Subcutaneous abdominal adipose tissue (tissue), 5 donors: Measurements from ENCODE around the gene KDM1A.
A peak's percentile ranks its signal among the peaks of the same experiment; 100 is the strongest.

Experiments used
- H3K27ac ChIP-seq: one replicate; pipeline ENCODE4 v1.7.0; 2013; ENCODE audit warnings: low read depth, mild to moderate bottlenecking, inconsistent platforms, low read length, moderate library complexity
- H3K27me3 ChIP-seq, 5 donors: one replicate each; pipeline ENCODE4 v1.7.0; 2013; ENCODE audit warnings: low read length in 5 of 5, inconsistent platforms in 1 of 5; ENCODE audit not compliant: control insufficient read depth in 5 of 5, insufficient read depth in 4 of 5
- H3K36me3 ChIP-seq, 5 donors: one replicate each; pipeline ENCODE4 v1.7.0; 2013; ENCODE audit warnings: low read length in 5 of 5; ENCODE audit not compliant: control insufficient read depth in 5 of 5, insufficient read depth in 5 of 5
- H3K4me1 ChIP-seq, 5 donors: one replicate each; pipeline ENCODE4 v1.7.0; 2013; ENCODE audit warnings: low read length in 5 of 5, mild to moderate bottlenecking in 3 of 5, moderate library complexity in 1 of 5; ENCODE audit not compliant: control insufficient read depth in 5 of 5, insufficient read depth in 5 of 5
- H3K4me3 ChIP-seq, 5 donors: one replicate each; pipeline ENCODE4 v1.7.0; 2013; ENCODE audit warnings: low read length in 5 of 5, low read depth in 1 of 5
- H3K9ac ChIP-seq, 5 donors: one replicate each; pipeline ENCODE4 v1.7.0; 2013; ENCODE audit warnings: low read length in 5 of 5, mild to moderate bottlenecking in 4 of 5, moderate library complexity in 3 of 5
- H3K9me3 ChIP-seq, 5 donors: one replicate each; pipeline ENCODE4 v1.7.0; 2013; ENCODE audit warnings: low read length in 5 of 5; ENCODE audit not compliant: control insufficient read depth in 5 of 5
- donor health status: healthy.
- donor health status: healthy.
- donor health status: healthy.
- donor health status: healthy.
- donor health status: healthy.

Gene KDM1A

DNA sequence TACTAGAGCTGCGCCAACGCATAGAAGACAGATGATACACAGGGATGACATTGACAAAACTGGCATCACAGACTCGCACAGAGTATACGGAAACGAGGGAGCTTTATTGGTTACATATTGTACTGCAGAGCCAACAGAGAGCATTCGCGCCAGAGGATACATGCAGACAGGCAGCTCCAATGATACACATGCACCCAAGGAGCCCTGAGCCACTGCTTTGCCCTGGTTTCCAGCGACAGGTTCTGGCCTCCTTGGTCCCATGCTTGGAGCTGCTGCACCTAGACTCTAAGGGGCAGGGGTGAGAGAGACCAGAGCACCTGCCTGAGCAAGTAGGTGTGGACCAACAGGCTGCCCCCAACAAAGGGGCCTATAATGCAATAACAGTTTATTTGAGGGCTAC is 65.6 kb downstream of the KDM1A start:
- Histone ChIP-seq H3K9ac (no peak overlapping the region), H3K4me1 (peaks cover 2 to 8% (median 7%) of the 10 kb centered on the region in 5 donors), H3K27me3 (no peaks in the 10 kb centered on the region), H3K27ac (no peak overlapping the region), H3K9me3 (no peaks in the 10 kb centered on the region), H3K36me3 (peaks cover 14 to 88% (median 85%) of the 10 kb centered on the region in 5 donors), H3K4me3 (no peak overlapping the region)

DNA sequence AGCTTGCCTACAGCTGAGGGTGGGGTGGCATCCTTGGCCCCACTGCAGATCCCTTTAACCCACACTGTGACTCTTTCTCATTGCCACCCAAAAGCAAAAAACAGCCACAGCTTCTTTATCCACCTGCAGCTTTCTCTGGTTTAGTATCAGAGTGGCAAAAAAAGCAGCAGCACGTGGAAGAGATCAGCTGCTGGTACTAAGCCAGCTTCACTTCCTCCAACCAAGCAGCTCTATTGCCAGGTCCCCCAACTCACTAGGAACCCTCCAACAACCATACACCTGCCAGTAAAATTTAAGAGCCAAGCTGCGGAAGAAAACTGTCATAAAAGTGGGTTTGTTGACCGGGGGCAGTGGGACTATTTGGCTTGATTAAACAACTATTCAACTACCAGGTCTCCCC is 66.4 kb downstream of the KDM1A start:
- Histone ChIP-seq H3K9ac (no peak overlapping the region), H3K4me3 (no peak overlapping the region), H3K4me1 (peaks cover 2 to 8% (median 7%) of the 10 kb centered on the region in 5 donors), H3K36me3 (peaks cover 14 to 86% (median 82%) of the 10 kb centered on the region in 5 donors), H3K27me3 (no peaks in the 10 kb centered on the region), H3K9me3 (no peaks in the 10 kb centered on the region), H3K27ac (no peak overlapping the region)

GRCh38 chr1:23088027-23088426 is 68.8 kb downstream of the KDM1A start:
- peaks cover 5 to 13% (median 9%) of the 10 kb centered on the region in 5 donors for H3K4me1 ChIP-seq
- peaks cover 6 to 88% (median 82%) of the 10 kb centered on the region in 5 donors for H3K36me3 ChIP-seq
- no peak overlapping the region for H3K27ac ChIP-seq
- no peak overlapping the region for H3K9ac ChIP-seq
- H3K9me3 ChIP-seq, result no peaks in the 10 kb centered on the region
- H3K27me3 ChIP-seq, result no peaks in the 10 kb centered on the region
- H3K4me3 ChIP-seq, result no peak overlapping the region

DNA sequence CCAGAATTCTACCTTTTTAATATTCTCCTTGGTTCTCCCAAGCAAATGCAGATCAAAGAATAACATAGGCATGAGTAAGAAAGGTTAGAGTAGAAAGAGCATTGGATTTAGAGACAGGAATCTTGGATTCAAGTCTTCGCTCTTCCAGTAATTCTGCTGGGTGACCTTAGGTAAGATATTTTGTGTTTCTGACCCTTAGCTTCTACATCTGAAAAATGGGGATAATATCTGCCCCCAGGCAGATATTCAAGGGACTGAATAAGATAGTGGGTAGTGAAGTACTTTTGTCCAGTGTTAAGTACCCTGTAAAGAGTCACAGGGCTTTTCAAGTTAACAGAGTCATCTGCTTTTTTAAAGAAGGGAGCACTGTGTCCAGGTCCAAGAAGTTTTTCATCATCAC is 70.8 kb downstream of the KDM1A start:
- Histone ChIP-seq H3K27me3 (no peaks in the 10 kb centered on the region), H3K4me1 (peaks cover 0 to 10% (median 3%) of the 10 kb centered on the region in 5 donors), H3K4me3 (no peak overlapping the region), H3K9me3 (no peaks in the 10 kb centered on the region), H3K27ac (no peak overlapping the region), H3K36me3 (peaks cover 13 to 84% (median 80%) of the 10 kb centered on the region in 5 donors), H3K9ac (no peak overlapping the region)

GRCh38 chr1:23091545-23091944 is 72.3 kb downstream of the KDM1A start:
- Histone ChIP-seq H3K36me3 (peaks cover 13 to 71% (median 69%) of the 10 kb centered on the region in 5 donors), H3K27me3 (no peaks in the 10 kb centered on the region), H3K27ac (no peak overlapping the region), H3K9me3 (no peaks in the 10 kb centered on the region), H3K9ac (no peak overlapping the region), H3K4me1 (peaks cover 0 to 10% (median 3%) of the 10 kb centered on the region in 5 donors), H3K4me3 (no peak overlapping the region)

DNA sequence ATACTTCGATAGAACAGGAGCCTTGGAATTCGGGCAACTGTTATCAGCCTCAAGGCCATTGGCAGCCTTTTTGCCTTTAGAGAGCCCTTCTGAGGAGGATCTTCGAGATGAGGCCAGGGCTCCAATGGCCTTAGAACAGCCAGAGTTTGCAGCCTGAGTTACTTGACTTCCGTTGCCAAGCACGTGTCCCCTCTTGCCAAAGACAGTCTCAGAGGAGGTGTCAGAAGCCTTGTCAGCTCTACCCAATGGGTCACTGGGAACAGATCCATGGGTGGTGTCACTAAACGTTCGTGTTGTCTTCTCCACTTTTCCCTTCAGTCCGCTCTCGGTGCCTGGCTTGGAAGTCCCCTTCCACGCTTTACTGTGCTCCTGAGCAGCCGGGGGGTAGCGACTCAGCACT is 73.2 kb downstream of the KDM1A start:
- Histone ChIP-seq H3K9ac (no peak overlapping the region), H3K27ac (no peak overlapping the region), H3K4me1 (peaks cover 0 to 10% (median 3%) of the 10 kb centered on the region in 5 donors), H3K9me3 (no peaks in the 10 kb centered on the region), H3K4me3 (no peak overlapping the region), H3K36me3 (peaks cover 9 to 62% (median 60%) of the 10 kb centered on the region in 5 donors), H3K27me3 (no peaks in the 10 kb centered on the region)

DNA sequence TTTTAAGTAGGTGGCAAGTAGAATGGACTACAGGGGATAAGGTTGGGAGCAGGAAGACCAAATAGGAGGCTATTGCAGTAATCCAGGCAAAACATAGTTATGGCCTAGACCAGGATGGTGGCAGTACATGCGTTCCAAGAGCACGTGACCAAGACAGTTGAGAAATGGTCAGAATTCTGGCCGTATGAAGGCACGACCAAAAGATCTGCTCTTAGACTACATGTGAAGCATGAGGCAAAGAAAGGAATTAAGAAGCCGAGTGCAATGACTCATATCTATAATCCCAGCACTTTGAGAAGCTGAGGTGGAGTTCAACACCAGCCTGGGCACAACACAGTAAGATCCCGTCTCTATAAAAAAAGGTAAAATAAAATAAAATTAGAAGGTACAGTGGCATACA is 78.0 kb downstream of the KDM1A start:
- H3K4me3 ChIP-seq, result no peak overlapping the region
- peaks cover 8 to 22% (median 19%) of the 10 kb centered on the region in 5 donors for H3K36me3 ChIP-seq
- H3K27ac ChIP-seq, result no peak overlapping the region
- H3K27me3 ChIP-seq, result no peaks in the 10 kb centered on the region
- peaks cover 10 to 48% (median 38%) of the 10 kb centered on the region in 5 donors for H3K4me1 ChIP-seq
- H3K9ac ChIP-seq, result no peak overlapping the region
- no peaks in the 10 kb centered on the region for H3K9me3 ChIP-seq

DNA sequence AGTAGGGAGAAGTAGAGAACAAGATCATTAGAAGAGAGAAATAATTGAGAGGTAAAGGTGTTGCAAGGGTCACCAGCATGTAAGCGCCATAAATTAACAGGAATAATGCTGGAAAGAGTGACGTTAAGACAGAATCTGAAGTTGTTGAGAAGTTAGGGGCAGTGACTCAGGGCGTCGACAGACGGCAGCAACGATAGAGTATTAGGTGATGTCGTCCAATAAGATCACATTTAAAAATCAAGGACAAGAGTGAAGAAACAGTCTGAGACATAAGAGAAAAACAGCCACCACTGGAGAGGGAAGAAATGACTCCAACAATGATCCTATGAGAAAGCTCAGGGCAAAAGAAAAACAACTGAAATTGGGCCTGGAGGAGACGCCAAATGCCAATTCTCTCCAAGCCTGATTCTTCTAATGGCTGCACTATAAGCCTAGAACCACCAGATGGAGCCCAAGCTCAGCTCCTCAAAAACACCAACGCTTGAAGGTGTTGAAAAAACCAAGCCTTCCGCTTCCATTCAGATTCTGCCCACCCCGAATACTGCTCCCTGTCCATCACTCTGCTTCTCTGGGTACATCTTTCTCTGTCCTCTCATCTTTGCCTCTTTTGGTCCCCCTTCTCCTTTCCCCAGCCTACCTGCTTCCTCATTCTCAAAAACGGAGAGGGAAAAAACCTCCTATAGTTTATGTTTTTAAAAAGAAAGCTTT is 79.3 kb downstream of the KDM1A start:
- H3K4me1 ChIP-seq, result peaks cover 10 to 52% (median 49%) of the 10 kb centered on the region in 5 donors
- H3K27me3 ChIP-seq, result no peaks in the 10 kb centered on the region
- peaks cover under 1 to 9% (median 7%) of the 10 kb centered on the region in 5 donors for H3K36me3 ChIP-seq
- H3K9me3 ChIP-seq, result no peaks in the 10 kb centered on the region
- peak overlapping the region; percentile 95 for H3K27ac ChIP-seq
- H3K4me3 ChIP-seq, result no peak overlapping the region
- peak overlapping the region in 3 of 5 donors; percentile 5 to 34 (median 32) for H3K9ac ChIP-seq

DNA sequence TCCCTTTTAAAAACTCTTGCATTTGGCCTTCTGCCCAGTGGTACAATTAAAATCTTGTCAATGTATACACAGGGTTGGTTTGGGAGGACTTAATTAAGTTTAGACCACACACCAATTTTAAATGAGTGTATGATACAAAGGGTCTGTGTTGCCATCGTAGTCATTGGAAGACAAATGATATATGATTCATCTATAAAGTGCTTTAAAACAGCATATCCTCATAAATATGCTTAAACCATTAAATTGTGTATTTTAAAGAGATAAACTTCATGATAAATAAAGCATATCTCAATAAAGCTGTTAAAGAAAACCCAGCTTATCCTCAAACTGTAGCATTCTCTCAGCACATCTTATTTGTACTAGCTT is 79.9 kb downstream of the KDM1A start:
- no peaks in the 10 kb centered on the region for H3K9me3 ChIP-seq
- peaks cover 0 to 3% (median 2%) of the 10 kb centered on the region in 5 donors for H3K36me3 ChIP-seq
- no peak overlapping the region for H3K4me3 ChIP-seq
- peaks cover 10 to 52% (median 49%) of the 10 kb centered on the region in 5 donors for H3K4me1 ChIP-seq
- no peaks in the 10 kb centered on the region for H3K27me3 ChIP-seq
- H3K27ac ChIP-seq, result peak overlapping the region; percentile 95
- H3K9ac ChIP-seq, result peak overlapping the region in 1 of 5 donors; percentile 72

DNA sequence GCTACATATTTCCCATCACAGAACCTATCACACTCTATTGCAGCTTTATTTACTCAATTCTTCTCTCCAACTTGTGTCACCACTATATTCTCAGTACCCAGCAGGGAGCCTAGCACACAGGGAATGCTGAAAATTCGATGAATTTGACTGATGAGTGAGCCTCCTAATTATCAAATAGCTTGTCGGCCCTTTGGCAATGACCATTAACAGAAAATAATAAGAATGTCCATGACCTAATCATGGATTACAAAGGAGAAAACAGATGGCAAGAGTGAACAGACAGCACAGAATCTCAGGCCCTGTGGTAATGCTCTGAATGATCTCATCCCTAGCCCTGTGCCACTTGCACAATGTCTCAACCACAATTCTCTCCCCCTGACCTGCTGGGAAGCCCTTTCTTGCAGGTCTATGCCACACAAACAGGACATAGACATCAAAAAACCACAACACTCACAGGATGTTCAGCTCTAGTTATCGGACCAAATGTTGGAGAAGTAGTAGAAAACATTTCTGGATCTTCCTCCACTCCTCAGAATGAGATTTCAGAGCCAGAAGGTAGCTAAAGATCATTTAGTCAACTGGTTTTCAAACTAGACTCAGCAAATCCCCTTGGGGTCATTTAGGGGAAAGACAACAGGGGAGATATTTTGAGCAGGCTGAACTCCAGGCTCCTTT is 80.9 kb downstream of the KDM1A start:
- Histone ChIP-seq H3K9ac (peak overlapping the region in 3 of 5 donors; percentile 1 to 72 (median 57)), H3K27ac (peak overlapping the region; percentile 95), H3K4me1 (peaks cover 10 to 52% (median 49%) of the 10 kb centered on the region in 5 donors), H3K36me3 (peaks cover 0 to 3% (median 0%) of the 10 kb centered on the region in 5 donors), H3K27me3 (no peaks in the 10 kb centered on the region), H3K9me3 (no peaks in the 10 kb centered on the region), H3K4me3 (no peak overlapping the region)
